Kidney epithelial cell (primary cell): ENCODE measurements around the gene SLC41A3. TPM values are rescaled to one million over a fixed set of nuclear protein-coding genes. Genes with fewer than 3 reads are reported as not detected.

Source experiments
- DNase-seq: peaks from one replicate; pipeline ENCODE4 v3.0.0-alpha.2; 2010; ENCODE audit warnings: low read depth
- H3K27me3 ChIP-seq: 2 replicates; pipeline ENCODE4 v1.6.0; 2011; ENCODE audit warnings: low read length; ENCODE audit not compliant: control insufficient read depth, insufficient read depth
- H3K36me3 ChIP-seq: 2 replicates; pipeline ENCODE4 v1.5.1; 2011; ENCODE audit warnings: low read length; ENCODE audit not compliant: control insufficient read depth, insufficient read depth
- H3K4me3 ChIP-seq: 2 replicates; pipeline ENCODE4 v1.5.1; 2011; ENCODE audit warnings: low read depth, mild to moderate bottlenecking, control low read depth, low read length
- CTCF ChIP-seq: IDR thresholded peaks from 2 replicates; pipeline ENCODE4 v1.5.1; 2011; ENCODE audit warnings: mild to moderate bottlenecking, moderate library complexity, low read length, control low read depth, inconsistent platforms; ENCODE audit not compliant: insufficient read depth, poor library complexity, severe bottlenecking
- total RNA-seq: library from RNA; depleted of rRNA; stranded (reverse); fragments of >200 nt; gene quantifications from 2 replicates; pipeline ENCODE4 v1.2.3, GENCODE V29; 2015

Gene SLC41A3
- total RNA-seq, 1 donor from 2014 or later: 74.9 TPM

GRCh38 chr3:126118591-126118990 is 34.7 kb upstream of the SLC41A3 start:
- no peaks in the 10 kb centered on the region for H3K27me3 ChIP-seq
- no peak overlapping the region for H3K4me3 ChIP-seq
- no peak for TF ChIP-seq CTCF
- no peaks in the 10 kb centered on the region for H3K36me3 ChIP-seq
- no peak for DNase-seq

- no peak overlapping the region for H3K4me3 ChIP-seq
- no peak for DNase-seq
- H3K36me3 ChIP-seq: no peaks in the 10 kb centered on the region
- no peaks in the 10 kb centered on the region for H3K27me3 ChIP-seq
- TF ChIP-seq CTCF: no peak
Observed at GRCh38 chr3:126117786-126118185, 33.9 kb upstream of the SLC41A3 start.

GRCh38 chr3:126117212-126117611 is 33.3 kb upstream of the SLC41A3 start:
- Histone ChIP-seq H3K27me3 (no peaks in the 10 kb centered on the region), H3K36me3 (no peaks in the 10 kb centered on the region), H3K4me3 (no peak overlapping the region)
- no peak for DNase-seq
- no peak for TF ChIP-seq CTCF

GRCh38 chr3:126116526-126116925 is 32.6 kb upstream of the SLC41A3 start:
- TF ChIP-seq CTCF: no peak
- H3K36me3 ChIP-seq: no peaks in the 10 kb centered on the region
- no peak overlapping the region for H3K4me3 ChIP-seq
- no peaks in the 10 kb centered on the region for H3K27me3 ChIP-seq
- DNase-seq: no peak

- H3K27me3 ChIP-seq: no peaks in the 10 kb centered on the region
Observed at GRCh38 chr3:126114443-126115386, 30.8 kb upstream of the SLC41A3 start.

More at GRCh38 chr3:126114443-126115386, 30.8 kb upstream of the SLC41A3 start:
- Histone ChIP-seq H3K4me3 (no peak overlapping the region), H3K36me3 (no peaks in the 10 kb centered on the region)
- DNase-seq: no peak
- TF ChIP-seq CTCF: no peak
